ENCODE measurements around the gene SH3BP4. TPM values are rescaled to one million over a fixed set of nuclear protein-coding genes. Genes with fewer than 3 reads are reported as not detected.

Gene SH3BP4
- total and polyA plus RNA-seq, 2 of the 8 experiments (the other 6 are each of a cell fraction or from before 2014, with no cell fraction given), result 28.3 to 35.4 TPM

GRCh38 chr2:234978466-234979203 lies 26.8 kb downstream of the SH3BP4 start:
- no peak for FAIRE-seq
- no peak overlapping the region for H3K56ac ChIP-seq (replicated peaks; ENCODE audit: insufficient read length, low read depth, low read length)
- peaks cover 41% of the 10 kb centered on the region for H3K79me1 ChIP-seq (ENCODE audit: low read depth, low read length)
- peak overlapping the region; percentile 53; the same call in 1 of the 2 replicates for H2AK5ac ChIP-seq (ENCODE audit: low read depth, low read length)
- H3K4me1 ChIP-seq (replicated peaks in 1 of 4; ENCODE audit: control insufficient read depth in 3 of 4, insufficient read depth in 4 of 4, low read length in 3 of 4), result peaks cover 10 to 41% (median 27%) of the 10 kb centered on the region in 4 experiments
- ChIA-PET POLR2A (ENCODE audit: partially characterized antibody) (no interaction called here), CTCF (ENCODE audit: partially characterized antibody) (no interaction called here)
- no peak overlapping the region for H2BK120ac ChIP-seq (replicated peaks; ENCODE audit: low read depth, low read length)
- H4K8ac ChIP-seq (ENCODE audit: extremely low read depth, insufficient read depth, low read length), result no peak overlapping the region
- H3K27ac ChIP-seq (ENCODE audit: low read depth, low read length), result no peak overlapping the region; the same call in 1 of the 2 replicates
- H2BK15ac ChIP-seq (ENCODE audit: low read length), result no peak overlapping the region
- 93% methylated on average over 23 of the region's 23 CpGs; no CpG with 5 or more reads in 1 of the 2 experiments for WGBS, 2 experiments (ENCODE audit: extremely low coverage in 1 of 2, insufficient coverage in 1 of 2, insufficient read length in 1 of 2, insufficient replicate concordance in 2 of 2, low coverage in 1 of 2, low lambda C conversion rate in 2 of 2, missing lambda C conversion rate in 1 of 2)
- no peak overlapping the region for H2AFZ ChIP-seq (ENCODE audit: low read length)
- peaks cover 7 to 18% of the 10 kb centered on the region in 2 experiments for H4K20me1 ChIP-seq (replicated peaks in 1 of 2; ENCODE audit: control insufficient read depth in 1 of 2, insufficient read depth in 2 of 2, low read length in 2 of 2)
- no peaks in the 10 kb centered on the region for H3K27me3 ChIP-seq (replicated peaks in 1 of 4; ENCODE audit: control insufficient read depth in 3 of 4, extremely low read depth in 1 of 4, insufficient read depth in 3 of 4, low read length in 3 of 4)
- H3K79me2 ChIP-seq (ENCODE audit: control insufficient read depth in 1 of 2, insufficient read depth in 2 of 2, low read length in 2 of 2), result peaks cover 18 to 97% of the 10 kb centered on the region in 2 experiments; a peak in 3 of 4 replicates
- H3K14ac ChIP-seq (ENCODE audit: insufficient read length), result no peak overlapping the region
- no peak for DNase-seq (ENCODE audit: low read depth in 1 of 2, low spot score in 2 of 2)
- no peak overlapping the region for H3K4me3 ChIP-seq (ENCODE audit: extremely low read depth in 1 of 4, insufficient read depth in 2 of 4, low read depth in 3 of 4, low read length in 4 of 4)
- H3K4ac ChIP-seq (replicated peaks; ENCODE audit: insufficient read length, low read depth, low read length), result no peak overlapping the region
- H4K5ac ChIP-seq (ENCODE audit: insufficient read length, low read depth, low read length), result no peak overlapping the region
- TF ChIP-seq PHF8 (conservative IDR thresholded peaks at IDR 0.05; ENCODE audit: low read depth, low read length) (no peak), EGR1 (IDR thresholded peaks at IDR 0.05; ENCODE audit: borderline replicate concordance, low read depth, low read length) (no peak)
- H3K36me3 ChIP-seq (ENCODE audit: control insufficient read depth in 2 of 4, insufficient read depth in 4 of 4, low read length in 3 of 4), result peaks cover 0 to 17% (median under 1%) of the 10 kb centered on the region in 4 experiments; a peak in 4 of 8 replicates
- 0 out of 2 replicates have a peak, but pooled peaks cover 2% of the 10 kb centered on the region for H3K23me2 ChIP-seq (ENCODE audit: low read depth, low read length)
- no peak overlapping the region for H3K23ac ChIP-seq (ENCODE audit: insufficient read length)
- no peak overlapping the region for H4K91ac ChIP-seq (replicated peaks; ENCODE audit: insufficient read length, low read length)
- H2BK12ac ChIP-seq (ENCODE audit: low read depth, low read length), result peak overlapping the region; percentile 60
- H3K4me2 ChIP-seq (ENCODE audit: insufficient read depth in 1 of 2, low read depth in 2 of 2, low read length in 2 of 2), result no peak overlapping the region
- H2BK5ac ChIP-seq (ENCODE audit: low read depth, low read length), result no peak overlapping the region
- H2BK20ac ChIP-seq (ENCODE audit: low read length), result no peak overlapping the region
- 0 out of 2 replicates have a peak overlapping the region, but pooled peaks have one; percentile 7 for H3K18ac ChIP-seq (ENCODE audit: extremely low read depth, low read length)
- H3K9me3 ChIP-seq (ENCODE audit: insufficient read depth in 2 of 2, low read depth in 1 of 2, low read length in 1 of 2), result peaks cover 4% of the 10 kb centered on the region in 2 experiments; a peak in 2 of 4 replicates
- no peak overlapping the region for H3K9ac ChIP-seq (replicated peaks in 1 of 4; ENCODE audit: extremely low read depth in 1 of 4, low read depth in 3 of 4, low read length in 3 of 4)
